A673 (cell line): ENCODE measurements around the gene MAGEB2. TPM values are rescaled to one million over a fixed set of nuclear protein-coding genes. Genes with fewer than 3 reads are reported as not detected.
A peak's percentile ranks its signal among the peaks of the same experiment; 100 is the strongest.

Experiments used
- BruUV-seq: library from RNA; stranded (reverse); fragments of 400-500 nt; replicated peaks from 2 replicates; lab custom pipeline; 2021; lab: Mats Ljungman, UMichigan
- CTCF ChIA-PET: fragments of 300-600 bp; sonication (Branson Sonifier 250); formaldehyde crosslinking; loops from one replicate; lab custom pipeline; 2022; ENCODE audit warnings: antibody characterized with exemption; lab: Charles Lee
- POLR2A ChIA-PET: fragments of 300-600 bp; sonication (Branson Sonifier 250); formaldehyde crosslinking; loops from one replicate; lab custom pipeline; 2022; ENCODE audit warnings: antibody characterized with exemption; ENCODE audit not compliant: low non-redundant PET; lab: Charles Lee
- DNase-seq: peaks from one replicate; pipeline ENCODE4 v3.0.0-alpha.2; 2015; ENCODE audit warnings: low spot score
- H3K27ac ChIP-seq: fragments of 200-600 bp; sonication (generic); 2 replicates; pipeline ENCODE4 v1.5.1; 2016; ENCODE audit warnings: mixed run types, low read depth, mild to moderate bottlenecking, mixed read lengths, antibody characterized with exemption, low read length; ENCODE audit not compliant: poor library complexity, severe bottlenecking
- H3K27me3 ChIP-seq: fragments of 200-600 bp; sonication (generic); replicated peaks from 2 replicates; pipeline ENCODE4 v1.6.1; 2017; ENCODE audit warnings: mixed run types, low read depth, mild to moderate bottlenecking, mixed read lengths, antibody characterized with exemption, low read length; ENCODE audit not compliant: insufficient read depth, poor library complexity
- H3K36me3 ChIP-seq: fragments of 200-600 bp; sonication (generic); 2 replicates; pipeline ENCODE4 v1.6.1; 2016; ENCODE audit warnings: mixed run types, mild to moderate bottlenecking, mixed read lengths, antibody characterized with exemption, low read length; ENCODE audit not compliant: insufficient read depth, poor library complexity, severe bottlenecking
- H3K4me1 ChIP-seq: fragments of 200-600 bp; sonication (generic); 2 replicates; pipeline ENCODE4 v1.6.1; 2017; ENCODE audit warnings: mixed run types, mild to moderate bottlenecking, mixed read lengths, antibody characterized with exemption, low read length; ENCODE audit not compliant: insufficient read depth, poor library complexity, severe bottlenecking
- H3K4me3 ChIP-seq: fragments of 200-600 bp; sonication (generic); 2 replicates; pipeline ENCODE4 v1.5.1; 2016; ENCODE audit warnings: low read depth, mixed run types, mild to moderate bottlenecking, mixed read lengths, low read length; ENCODE audit not compliant: poor library complexity, severe bottlenecking
- H3K9me3 ChIP-seq: fragments of 200-600 bp; sonication (generic); 2 replicates; pipeline ENCODE4 v1.6.1; 2016; ENCODE audit warnings: mixed run types, low read depth, mild to moderate bottlenecking, mixed read lengths, antibody characterized with exemption, low read length; ENCODE audit not compliant: poor library complexity, severe bottlenecking
- CTCF ChIP-seq: fragments of 300-800, 200-600 bp; sonication (generic); conservative IDR thresholded peaks from 2 replicates; pipeline ENCODE4 v1.5.1; 2017; ENCODE audit warnings: low read depth, mild to moderate bottlenecking, antibody characterized with exemption, low read length, moderate library complexity, mixed read lengths
- EZH2 ChIP-seq: fragments of 200-600 bp; sonication (generic); IDR thresholded peaks from 2 replicates; pipeline ENCODE4 v1.6.1; 2017; ENCODE audit warnings: borderline replicate concordance, low read depth, mild to moderate bottlenecking, mixed read lengths, antibody characterized with exemption, low read length; ENCODE audit not compliant: poor library complexity, severe bottlenecking
- intact Hi-C: fragments of 100-400 bp; cut with micrococcal nuclease; formaldehyde crosslinking; loops from one replicate; pipeline ENCODE4 v1.10.0; 2022; ENCODE audit not compliant: unreplicated experiment
- total RNA-seq: library from RNA; stranded (reverse); gene quantifications from 2 replicates; pipeline ENCODE4 v1.2.3, GENCODE V29; 2021

MAGEB2 gene
- total RNA-seq, 1 experiment from 2014 or later = not detected

GRCh38 chrX:30212172-30212571 is 3.2 kb upstream of the MAGEB2 start:
- intact Hi-C loops = no loop called here
- CTCF ChIA-PET = no interaction called here
- no peaks in the 10 kb centered on the region for H3K36me3 ChIP-seq
- H3K27ac ChIP-seq = no peak overlapping the region
- BruUV-seq = no TSS peak
- H3K4me1 ChIP-seq = no peaks in the 10 kb centered on the region
- no peaks in the 10 kb centered on the region for H3K9me3 ChIP-seq
- no peak for TF ChIP-seq EZH2
- TF ChIP-seq CTCF = peak; percentile 36
- no peak for DNase-seq
- H3K4me3 ChIP-seq = no peak overlapping the region
- POLR2A ChIA-PET = no interaction called here
- no peaks in the 10 kb centered on the region for H3K27me3 ChIP-seq

GRCh38 chrX:30217465-30217864 is 2.1 kb downstream of the MAGEB2 start:
- Histone ChIP-seq H3K27ac (no peak overlapping the region), H3K27me3 (no peaks in the 10 kb centered on the region), H3K36me3 (no peaks in the 10 kb centered on the region), H3K9me3 (no peaks in the 10 kb centered on the region), H3K4me1 (peaks cover 3% of the 10 kb centered on the region), H3K4me3 (no peak overlapping the region)
- ChIA-PET CTCF (no interaction called here), POLR2A (no interaction called here)
- DNase-seq = no peak
- intact Hi-C loops = no loop called here
- TF ChIP-seq CTCF (no peak), EZH2 (no peak)
- no TSS peak for BruUV-seq

- no peaks in the 10 kb centered on the region for H3K36me3 ChIP-seq
- peaks cover 3% of the 10 kb centered on the region for H3K4me1 ChIP-seq
- TF ChIP-seq CTCF (no peak), EZH2 (no peak)
- H3K27me3 ChIP-seq = no peaks in the 10 kb centered on the region
- H3K27ac ChIP-seq = no peak overlapping the region
- intact Hi-C loops = no loop called here
- no peaks in the 10 kb centered on the region for H3K9me3 ChIP-seq
- BruUV-seq = no TSS peak
- no peak for DNase-seq
- no peak overlapping the region for H3K4me3 ChIP-seq
- POLR2A ChIA-PET = no interaction called here
- CTCF ChIA-PET = no interaction called here
Observed at GRCh38 chrX:30219372-30219771, 4.0 kb downstream of the MAGEB2 start.
